Left lung (tissue), 10 donors: ENCODE data around the gene CMA1. TPM values are rescaled to one million over a fixed set of nuclear protein-coding genes. Genes with fewer than 3 reads are reported as not detected.

Experiments used
- ATAC-seq: fragments of 200-7000 bp; cut with Tn5 transposase; one replicate; pipeline ENCODE4 v1.9.1; 2020; ENCODE audit warnings: moderate library complexity
- DNase-seq, 4 donors: peaks; one replicate each; pipeline ENCODE4 v3.0.0-alpha.2; 2013 to 2020
- H3K27ac ChIP-seq, 2 donors: fragments of 200-600 bp; sonication (generic) in 1 of 2; one replicate each; pipeline versions ENCODE4 v1.5.0 to v1.8.0; 2020 to 2021
- H3K27me3 ChIP-seq, 2 donors: fragments of 200-600 bp; sonication (generic) in 1 of 2; one replicate each; pipeline versions ENCODE4 v1.5.0 to v1.8.0; 2020 to 2021
- H3K36me3 ChIP-seq, 2 donors: fragments of 200-600 bp; sonication (generic) in 1 of 2; one replicate each; pipeline versions ENCODE4 v1.5.0 to v1.8.0; 2020 to 2021
- H3K4me1 ChIP-seq, 2 donors: fragments of 200-600 bp; one replicate each; pipeline ENCODE4 v1.8.0; 2021
- H3K4me3 ChIP-seq, 2 donors: fragments of 200-600 bp; sonication (generic) in 1 of 2; one replicate each; pipeline versions ENCODE4 v1.5.0 to v1.8.0; 2020 to 2021; ENCODE audit warnings: mild to moderate bottlenecking in 1 of 2
- H3K9me3 ChIP-seq, 2 donors: fragments of 200-600 bp; sonication (generic) in 1 of 2; one replicate each; pipeline versions ENCODE4 v1.5.0 to v1.8.0; 2020 to 2021
- intact Hi-C, 2 donors: fragments of 100-400 bp; cut with DNase I; formaldehyde crosslinking; loops; one replicate each; pipeline versions ENCODE4 v1.11.2 to v1.14.2; 2022
- polyA plus RNA-seq, 6 donors: library from polyadenylated mRNA; unstranded; fragments of 120-200 nt; gene quantifications; one replicate each; pipeline ENCODE4 v1.2.1, GENCODE V29; 2013; ENCODE audit not compliant: insufficient read length in 6 of 6
- total RNA-seq, 2 donors: library from RNA; stranded (reverse); fragmentation: NEBNext Ultra II Directional; extraction: Animal tissue kit (Norgen Biotek cat#: 25700); gene quantifications; one replicate each; pipeline ENCODE4 v1.2.1, GENCODE V29; 2021
- TF ChIP-seq, protein P1 (sequence below), 2 donors: fragments of 200-600 bp; sonication (generic) in 1 of 2; IDR thresholded peaks; one replicate each; pipeline versions ENCODE4 v1.5.0 to v1.8.0; 2021; ENCODE audit warnings: antibody characterized with exemption in 2 of 2
- donor health status: DM: no; HTN: yes; CAD: no.
- donor health status: DM: no; HTN: no; CAD: no.

Gene CMA1
- total and polyA plus RNA-seq, 8 donors, result 0.17 to 0.74 (median 0.40) TPM; not detected in 3

GRCh38 chr14:24458736-24459135, 49.3 kb downstream of the CMA1 start:
- Histone ChIP-seq H3K9me3 (no peaks in the 10 kb centered on the region), H3K4me3 (no peak overlapping the region), H3K36me3 (no peaks in the 10 kb centered on the region), H3K27ac (no peak overlapping the region), H3K4me1 (no peaks in the 10 kb centered on the region), H3K27me3 (no peaks in the 10 kb centered on the region)
- no peak for ATAC-seq
- no peak for DNase-seq
- intact Hi-C loops, result no loop called here
- TF ChIP-seq, protein P1, sequence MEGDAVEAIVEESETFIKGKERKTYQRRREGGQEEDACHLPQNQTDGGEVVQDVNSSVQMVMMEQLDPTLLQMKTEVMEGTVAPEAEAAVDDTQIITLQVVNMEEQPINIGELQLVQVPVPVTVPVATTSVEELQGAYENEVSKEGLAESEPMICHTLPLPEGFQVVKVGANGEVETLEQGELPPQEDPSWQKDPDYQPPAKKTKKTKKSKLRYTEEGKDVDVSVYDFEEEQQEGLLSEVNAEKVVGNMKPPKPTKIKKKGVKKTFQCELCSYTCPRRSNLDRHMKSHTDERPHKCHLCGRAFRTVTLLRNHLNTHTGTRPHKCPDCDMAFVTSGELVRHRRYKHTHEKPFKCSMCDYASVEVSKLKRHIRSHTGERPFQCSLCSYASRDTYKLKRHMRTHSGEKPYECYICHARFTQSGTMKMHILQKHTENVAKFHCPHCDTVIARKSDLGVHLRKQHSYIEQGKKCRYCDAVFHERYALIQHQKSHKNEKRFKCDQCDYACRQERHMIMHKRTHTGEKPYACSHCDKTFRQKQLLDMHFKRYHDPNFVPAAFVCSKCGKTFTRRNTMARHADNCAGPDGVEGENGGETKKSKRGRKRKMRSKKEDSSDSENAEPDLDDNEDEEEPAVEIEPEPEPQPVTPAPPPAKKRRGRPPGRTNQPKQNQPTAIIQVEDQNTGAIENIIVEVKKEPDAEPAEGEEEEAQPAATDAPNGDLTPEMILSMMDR (IDR thresholded peaks at IDR 0.05), result no peak

DNA sequence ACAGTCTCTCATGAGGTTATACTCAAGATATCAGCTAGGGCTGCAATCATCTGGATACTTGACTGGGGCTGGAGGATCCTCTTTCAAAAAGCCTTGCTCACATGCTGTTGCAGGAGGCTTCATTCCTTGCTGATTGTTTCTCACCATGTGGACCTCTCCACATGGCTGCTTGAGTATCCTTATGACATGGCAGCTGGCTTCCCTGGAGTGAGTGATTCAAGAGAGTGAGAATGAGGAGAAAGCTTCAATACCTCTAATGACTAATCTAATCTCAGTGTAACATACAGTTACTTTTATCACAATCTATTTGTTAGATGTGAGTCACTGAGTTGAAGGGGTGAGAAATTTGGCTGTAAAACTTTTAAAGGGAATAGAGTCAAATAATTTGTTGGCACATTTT, 51.1 kb downstream of the CMA1 start:
- H3K4me1 ChIP-seq, result no peaks in the 10 kb centered on the region
- H3K27ac ChIP-seq, result no peak overlapping the region
- no peaks in the 10 kb centered on the region for H3K27me3 ChIP-seq
- no peak overlapping the region for H3K4me3 ChIP-seq
- H3K9me3 ChIP-seq, result no peaks in the 10 kb centered on the region
- TF ChIP-seq, protein P1 (IDR thresholded peaks at IDR 0.05), result no peak
- DNase-seq (no peak), ATAC-seq (no peak)
- no peaks in the 10 kb centered on the region for H3K36me3 ChIP-seq
- intact Hi-C loops, result no loop called here

Other genes with a start within 250 kb of the CMA1 start
- gene TGM1, start 245.1 kb downstream of the CMA1 start, total RNA-seq, result 1 to 10 TPM; 7.6 to 9.6 TPM
- gene TGM1, start 245.1 kb downstream of the CMA1 start, polyA plus RNA-seq, result 1 to 10 TPM; 2.6 to 4.3 (median 3.2) TPM
- gene RABGGTA, start 236.7 kb downstream of the CMA1 start, total RNA-seq, result 10 to 100 TPM; 49.3 to 53.3 TPM
- 10 to 100 TPM; 20.2 to 28.7 (median 25.6) TPM for gene RABGGTA, start 236.7 kb downstream of the CMA1 start, polyA plus RNA-seq
- 10 to 100 TPM; 24.9 to 50.2 TPM for gene DHRS1, start 208.5 kb downstream of the CMA1 start, total RNA-seq
- 10 to 100 TPM; 37.7 to 55.5 (median 42.6) TPM for gene DHRS1, start 208.5 kb downstream of the CMA1 start, polyA plus RNA-seq
- gene NOP9, start 208.4 kb downstream of the CMA1 start, total RNA-seq, result 10 to 100 TPM; 22.4 to 24.8 TPM
- 10 to 100 TPM; 22.4 to 28.4 (median 26.0) TPM for gene NOP9, start 208.4 kb downstream of the CMA1 start, polyA plus RNA-seq
- gene CIDEB, start 200.3 kb downstream of the CMA1 start, total RNA-seq, result 10 to 100 TPM in 1 of 2 donors, 1 to 10 TPM in 1; 9.2 to 22.7 TPM
- 10 to 100 TPM in 5 of 6 donors, 1 to 10 TPM in 1; 9.5 to 14.8 (median 13.9) TPM for gene CIDEB, start 200.3 kb downstream of the CMA1 start, polyA plus RNA-seq
- 1 to 10 TPM; 4.5 to 6.3 TPM for gene LTB4R2, start 198.1 kb downstream of the CMA1 start, total RNA-seq
- 1 to 10 TPM; 4.0 to 5.9 (median 5.6) TPM for gene LTB4R2, start 198.1 kb downstream of the CMA1 start, polyA plus RNA-seq
- gene LTB4R, start 196.8 kb downstream of the CMA1 start, total RNA-seq, result 10 to 100 TPM in 1 of 2 donors, 1 to 10 TPM in 1; 5.9 to 26.1 TPM
- 1 to 10 TPM; 5.3 to 7.7 (median 6.5) TPM for gene LTB4R, start 196.8 kb downstream of the CMA1 start, polyA plus RNA-seq
- gene ADCY4, start 173.2 kb downstream of the CMA1 start, total RNA-seq, result 10 to 100 TPM; 38.2 to 45.2 TPM
- 10 to 100 TPM; 25.7 to 48.5 (median 32.2) TPM for gene ADCY4, start 173.2 kb downstream of the CMA1 start, polyA plus RNA-seq
- 10 to 100 TPM; 16.1 to 26.3 TPM for gene RIPK3, start 168.3 kb downstream of the CMA1 start, total RNA-seq
- gene RIPK3, start 168.3 kb downstream of the CMA1 start, polyA plus RNA-seq, result 1 to 10 TPM; 2.4 to 3.8 (median 3.0) TPM
- gene NFATC4, start 140.1 kb downstream of the CMA1 start, total RNA-seq, result 10 to 100 TPM; 39.4 to 64.2 TPM
- gene NFATC4, start 140.1 kb downstream of the CMA1 start, polyA plus RNA-seq, result 100 to 1,000 TPM in 1 of 6 donors, 10 to 100 TPM in 5; 72.2 to 102 (median 89.4) TPM
- 10 to 100 TPM; 16.2 to 23.4 TPM for gene NYNRIN, start 109.3 kb downstream of the CMA1 start, total RNA-seq
- gene NYNRIN, start 109.3 kb downstream of the CMA1 start, polyA plus RNA-seq, result 100 to 1,000 TPM in 3 of 6 donors, 10 to 100 TPM in 3; 86.3 to 120 (median 98.9) TPM
- gene CBLN3, start 78.6 kb downstream of the CMA1 start, total RNA-seq, result 1 to 10 TPM; 5.9 to 6.4 TPM
- gene CBLN3, start 78.6 kb downstream of the CMA1 start, polyA plus RNA-seq, result 1 to 10 TPM; 2.2 to 4.1 (median 3.5) TPM
- gene KHNYN, start 78.3 kb downstream of the CMA1 start, total RNA-seq, result 10 to 100 TPM; 48.0 to 49.3 TPM
- gene KHNYN, start 78.3 kb downstream of the CMA1 start, polyA plus RNA-seq, result 10 to 100 TPM; 46.8 to 56.6 (median 51.3) TPM
- gene SDR39U1, start 65.5 kb downstream of the CMA1 start, total RNA-seq, result 10 to 100 TPM; 32.7 to 40.7 TPM
- 10 to 100 TPM; 39.9 to 51.9 (median 47.7) TPM for gene SDR39U1, start 65.5 kb downstream of the CMA1 start, polyA plus RNA-seq
- gene CTSG, start 68.0 kb upstream of the CMA1 start, total RNA-seq, result 1 to 10 TPM; 1.9 to 5.1 TPM
- gene CTSG, start 68.0 kb upstream of the CMA1 start, polyA plus RNA-seq, result 1 to 10 TPM; 1.1 to 2.9 (median 1.6) TPM
- 1 to 10 TPM; 2.2 to 5.5 TPM for gene GZMH, start 101.4 kb upstream of the CMA1 start, total RNA-seq
- 1 to 10 TPM in 1 of 6 donors, under 1 TPM in 5; 0.30 to 1.5 (median 0.53) TPM for gene GZMH, start 101.4 kb upstream of the CMA1 start, polyA plus RNA-seq
- gene GZMB, start 125.9 kb upstream of the CMA1 start, total RNA-seq, result 1 to 10 TPM; 7.4 to 8.2 TPM
- 1 to 10 TPM in 4 of 6 donors, under 1 TPM in 2; 0.53 to 2.1 (median 1.3) TPM for gene GZMB, start 125.9 kb upstream of the CMA1 start, polyA plus RNA-seq